Activated CD8-positive, alpha-beta memory T cell treated with anti-CD3 and anti-CD28 coated beads for 4 hours (primary cell): ENCODE data around the gene LPP.

Source experiments
- DNase-seq, 2 donors: peaks; one replicate each; pipeline ENCODE4 v3.0.0-alpha.2; 2020; ENCODE audit warnings: low read depth in 2 of 2

LPP gene

DNA sequence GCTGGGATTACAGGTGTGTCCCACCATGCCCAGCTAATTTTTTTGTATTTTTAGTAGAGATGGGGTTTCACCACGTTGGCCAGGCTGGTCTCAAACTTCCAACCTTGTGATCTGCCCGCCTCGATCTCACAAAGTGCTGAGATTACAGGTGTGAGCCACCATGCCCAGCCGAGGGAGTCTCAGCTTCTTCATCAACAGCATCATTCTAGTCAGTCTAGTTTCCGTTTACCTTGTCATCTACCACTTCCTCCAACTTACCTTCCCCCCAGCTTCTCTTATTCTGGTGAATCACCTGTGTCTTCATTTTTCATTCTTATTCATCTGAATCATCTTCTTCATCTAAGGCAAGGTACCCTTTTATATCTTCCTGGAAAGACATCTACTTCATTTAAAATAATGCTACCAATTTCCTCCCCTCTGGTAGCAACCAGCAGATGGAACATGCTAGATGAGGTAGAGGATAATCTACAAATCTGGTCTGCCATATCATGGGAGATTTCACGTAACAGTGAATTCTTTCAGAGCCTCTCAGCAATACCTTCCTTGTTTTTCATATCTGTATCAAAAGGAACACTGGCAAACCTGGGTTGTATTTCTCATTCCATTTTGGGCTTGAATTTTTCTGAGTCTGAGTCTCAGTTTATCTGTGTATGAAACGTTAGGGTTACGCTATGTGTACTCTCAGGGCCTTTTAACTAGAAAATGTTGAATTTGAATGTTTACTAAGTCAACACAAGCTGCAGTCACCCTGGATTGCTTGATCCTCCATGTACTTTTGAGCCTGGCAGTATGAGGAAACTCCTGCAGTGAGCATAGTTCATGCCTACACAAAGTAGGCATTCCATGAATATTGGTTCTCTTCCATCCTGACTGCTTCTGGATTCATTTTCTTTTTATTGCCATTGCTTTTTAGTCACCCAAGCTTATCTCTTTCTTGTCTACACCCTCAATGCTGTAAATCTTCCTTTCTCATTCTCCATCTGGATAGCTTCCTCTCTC lies 16.8 kb downstream of the LPP start:
- peak in 1 of 2 donors; percentile 41 for DNase-seq

DNA sequence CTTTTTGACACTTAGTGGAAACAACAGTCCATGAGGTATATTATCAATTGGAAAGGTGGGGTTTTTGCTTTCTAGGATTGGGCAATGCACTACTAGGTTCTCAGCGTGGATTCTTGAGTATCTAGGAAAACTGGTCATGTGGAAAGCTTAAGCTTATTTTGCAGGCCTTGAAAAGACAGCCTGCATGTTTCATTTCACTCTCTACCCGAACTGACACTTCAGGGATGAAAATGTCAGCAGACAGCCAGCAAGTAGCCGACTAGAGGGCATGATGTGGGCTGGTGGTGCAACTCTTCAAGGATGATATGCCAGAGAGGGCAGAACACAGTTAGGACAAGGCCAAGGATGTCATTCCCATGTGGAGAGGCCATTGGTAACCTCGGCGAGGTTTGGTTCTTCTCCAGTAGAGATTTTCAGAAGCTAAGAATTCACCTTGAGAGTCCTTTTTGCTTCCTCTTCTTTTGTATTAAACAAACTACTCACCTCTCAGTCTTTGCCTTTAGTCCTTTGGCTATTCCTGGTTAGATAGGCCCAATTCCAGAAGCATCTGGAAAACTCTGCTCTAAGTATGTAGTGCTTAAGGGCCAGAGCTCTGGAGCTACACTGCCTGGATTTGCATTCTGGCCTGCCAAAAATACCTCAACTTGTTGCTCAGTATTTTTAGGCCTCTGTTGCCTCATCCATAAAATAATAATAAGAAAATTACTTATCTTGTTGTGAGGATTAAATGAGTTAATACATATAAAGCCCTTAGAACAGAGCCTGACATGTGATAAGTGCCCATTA lies 17.9 kb downstream of the LPP start:
- no peak for DNase-seq

- no peak for DNase-seq
Measured at GRCh38 chr3:188174317-188175044, 20.5 kb downstream of the LPP start.

- no peak for DNase-seq
Measured at GRCh38 chr3:188176476-188176875, 22.5 kb downstream of the LPP start.

DNA sequence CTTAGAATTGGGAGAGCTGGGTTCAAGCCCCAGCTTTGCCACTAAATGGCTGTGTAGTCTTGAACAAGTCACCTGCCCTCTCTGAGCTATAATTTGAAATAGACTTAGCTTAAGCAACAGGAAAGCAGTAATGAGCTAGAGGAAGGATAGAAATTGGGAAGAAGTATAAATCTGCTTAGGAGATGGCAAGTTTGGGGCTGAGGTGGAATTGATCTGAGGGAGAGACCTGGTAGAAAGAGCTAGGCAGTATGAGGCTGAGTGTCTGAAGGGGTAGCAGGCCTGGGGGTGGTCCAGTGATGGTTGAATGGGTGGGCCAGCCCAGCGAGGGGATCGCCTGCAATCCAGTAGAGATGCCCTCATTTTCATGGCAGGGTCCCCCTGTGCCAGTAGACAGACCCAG lies 22.9 kb downstream of the LPP start:
- DNase-seq = no peak

DNA sequence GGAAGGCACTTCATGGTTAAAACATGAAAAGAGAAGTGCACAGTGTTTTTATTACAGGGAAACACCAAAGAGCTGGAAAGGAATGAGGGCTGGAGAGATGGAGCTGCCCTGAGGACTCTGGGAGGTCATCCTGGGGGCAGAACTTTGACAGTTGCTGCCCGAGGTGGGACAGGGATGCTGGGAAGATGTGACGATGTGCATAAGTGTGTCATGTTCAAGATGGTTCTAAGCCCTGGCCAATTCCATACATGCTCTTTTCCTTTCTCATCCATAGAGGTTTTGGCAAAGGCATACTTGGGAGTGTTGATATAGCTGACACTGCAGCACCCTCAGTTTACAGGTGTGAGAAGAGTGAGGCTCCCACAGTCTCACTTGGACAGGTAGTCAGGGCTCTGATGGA lies 23.8 kb downstream of the LPP start:
- no peak for DNase-seq

GRCh38 chr3:188178293-188178936 lies 24.5 kb downstream of the LPP start:
- DNase-seq = no peak

DNA sequence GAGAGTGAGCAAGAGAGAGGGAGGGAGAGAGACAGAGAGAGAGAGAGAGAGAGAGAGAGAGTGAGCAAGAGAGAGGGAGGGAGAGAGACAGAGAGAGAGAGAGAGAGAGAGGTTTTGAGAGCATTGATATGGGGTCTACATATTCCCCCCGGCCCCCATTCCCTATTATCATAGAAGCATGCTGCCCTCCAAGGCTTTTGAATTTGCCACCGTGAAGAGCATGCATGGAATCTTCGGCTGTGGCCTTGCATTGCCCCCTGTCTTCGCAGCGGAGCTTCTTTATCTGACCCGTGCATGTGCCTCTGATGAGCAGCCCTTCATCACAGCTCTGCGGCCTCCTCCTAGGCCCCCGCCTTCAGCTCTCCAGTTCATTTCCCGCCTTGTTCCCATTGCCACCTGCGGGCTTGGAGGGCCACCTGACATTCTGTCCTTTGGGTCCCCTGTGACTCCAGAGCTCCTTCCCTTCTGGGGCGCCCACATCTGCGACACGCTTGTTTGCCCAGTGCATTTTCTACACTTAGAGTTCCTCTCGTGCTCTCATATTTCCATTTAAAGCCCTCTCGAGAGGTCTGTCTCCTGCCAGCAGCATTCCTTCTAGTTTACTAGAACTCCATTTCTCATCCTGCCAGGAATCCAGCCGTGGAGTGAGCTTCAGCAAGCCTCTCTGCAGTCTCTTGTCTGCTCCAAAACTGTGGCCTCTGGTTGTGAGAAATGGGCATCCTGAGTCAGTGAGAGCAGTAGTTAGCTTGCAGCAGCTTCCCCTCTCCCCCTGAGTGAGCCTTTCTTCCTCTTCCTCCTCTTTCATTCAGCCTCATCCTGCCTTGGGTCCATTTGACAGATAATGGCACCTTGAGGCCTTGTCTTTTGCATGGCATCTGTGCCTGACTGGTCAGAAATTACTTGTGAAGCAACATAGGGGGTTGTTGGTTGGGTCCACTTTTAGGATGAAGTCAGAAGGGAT lies 25.3 kb downstream of the LPP start:
- no peak for DNase-seq

DNA sequence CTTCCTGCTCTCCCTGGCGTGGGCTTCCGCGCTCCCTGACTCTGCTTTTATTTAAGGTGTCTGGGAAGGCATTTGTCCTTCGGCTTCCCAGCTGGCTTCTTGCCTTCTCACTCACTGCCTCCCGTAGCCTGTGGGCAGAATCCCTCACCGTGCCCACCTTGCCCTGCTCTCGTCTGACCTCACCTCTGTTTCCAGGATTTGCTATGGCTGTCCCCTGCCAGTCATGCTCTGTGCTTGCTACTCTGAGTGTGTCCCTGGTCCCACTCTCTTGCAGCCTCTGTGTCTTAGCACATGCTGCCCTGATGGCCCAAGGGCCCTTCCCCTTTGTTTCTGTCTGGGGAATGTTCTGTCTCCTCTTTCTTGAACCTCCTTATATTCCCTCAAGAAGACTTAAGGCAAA lies 26.2 kb downstream of the LPP start:
- no peak for DNase-seq

- DNase-seq = no peak
Measured at GRCh38 chr3:188183452-188183851, 29.5 kb downstream of the LPP start.

- DNase-seq = no peak
Measured at GRCh38 chr3:188184160-188184559, 30.2 kb downstream of the LPP start.

DNA sequence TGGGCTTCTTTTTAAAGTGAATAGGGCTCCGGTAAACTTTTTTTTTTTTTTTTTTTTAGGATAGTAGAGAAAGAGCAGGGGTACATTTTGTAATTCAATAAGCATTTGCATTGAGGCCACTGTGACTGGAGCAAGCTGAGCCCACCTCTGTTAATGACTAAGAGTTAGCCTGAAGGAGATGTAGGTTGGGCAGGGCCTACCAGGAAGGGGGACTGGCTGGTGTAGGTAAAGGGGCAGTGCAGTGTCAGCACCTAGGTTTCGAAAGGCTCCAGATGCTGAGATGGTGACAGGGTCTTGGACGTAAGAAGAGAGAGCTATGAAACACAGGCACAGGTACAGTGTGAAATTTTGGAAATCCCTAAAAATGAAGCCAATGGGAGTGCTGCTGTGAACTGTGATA lies 30.7 kb downstream of the LPP start:
- no peak for DNase-seq

DNA sequence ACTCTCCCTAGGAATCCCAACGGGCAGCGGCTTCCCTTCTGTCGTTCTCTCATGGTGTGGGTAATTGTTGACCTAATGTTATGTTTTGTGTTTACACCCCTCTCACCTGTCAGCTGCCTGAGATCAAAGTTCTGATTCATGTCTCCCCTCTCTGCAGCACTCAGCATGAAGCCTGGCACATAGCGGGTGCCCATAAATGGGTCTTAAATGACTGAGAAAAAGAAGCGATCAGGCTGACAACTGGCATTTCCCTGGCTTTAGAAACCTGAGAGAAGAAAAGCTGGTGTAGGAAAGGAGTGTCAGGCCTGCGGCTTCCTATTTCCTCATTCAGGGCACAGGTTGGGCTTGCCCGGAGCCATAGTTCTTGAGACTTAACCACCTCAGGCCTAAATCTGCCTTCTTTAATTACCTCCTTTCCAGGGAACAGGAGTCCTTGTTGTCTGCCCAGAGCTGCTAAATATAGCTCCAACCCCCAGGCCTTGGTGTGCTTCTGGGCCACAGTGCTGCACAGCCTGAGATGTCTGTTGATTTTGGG lies 31.8 kb downstream of the LPP start:
- DNase-seq = no peak

GRCh38 chr3:188187053-188187452 lies 33.1 kb downstream of the LPP start:
- DNase-seq = no peak

GRCh38 chr3:188188911-188189310 lies 35.0 kb downstream of the LPP start:
- no peak for DNase-seq

DNA sequence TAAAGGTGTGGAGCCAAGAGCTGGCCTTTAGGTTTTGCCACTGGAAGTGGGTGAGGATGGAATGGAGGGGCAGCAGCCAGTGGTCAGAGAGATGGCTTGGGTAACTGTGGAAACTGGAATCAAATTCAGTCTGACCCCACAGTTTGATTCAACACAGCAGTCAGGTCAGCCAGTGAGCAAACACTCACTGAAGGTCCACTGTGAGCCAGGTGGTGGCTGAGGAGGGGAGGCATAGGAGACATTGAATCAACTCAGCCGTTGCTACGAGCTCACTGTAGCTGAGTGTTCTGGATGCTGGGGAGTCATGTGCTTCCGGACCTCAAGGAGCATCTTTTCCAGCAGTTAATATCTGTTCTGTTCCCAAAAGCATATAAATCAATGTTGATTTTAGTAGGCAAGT lies 37.5 kb downstream of the LPP start:
- no peak for DNase-seq

DNA sequence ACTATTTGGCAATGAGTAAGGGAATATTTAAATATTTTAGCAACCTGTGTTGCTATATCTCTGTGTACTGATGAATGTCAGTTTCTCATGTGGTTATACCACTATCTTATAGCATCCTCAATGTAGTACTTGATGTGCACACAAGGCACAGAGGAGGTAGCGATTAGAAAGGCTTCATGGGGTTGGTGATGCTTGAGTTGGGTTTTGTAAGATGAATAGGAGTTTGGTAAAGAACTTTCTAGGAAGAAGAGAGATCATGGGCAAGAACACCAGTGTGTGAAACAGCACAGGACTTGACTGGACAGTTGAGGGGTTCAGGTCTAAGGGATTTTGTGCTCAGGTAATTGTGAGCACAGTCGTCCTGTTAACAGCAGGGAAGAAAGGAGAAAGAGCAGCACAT lies 38.1 kb downstream of the LPP start:
- DNase-seq = no peak

- DNase-seq = no peak
Measured at GRCh38 chr3:188194332-188194731, 40.4 kb downstream of the LPP start.

DNA sequence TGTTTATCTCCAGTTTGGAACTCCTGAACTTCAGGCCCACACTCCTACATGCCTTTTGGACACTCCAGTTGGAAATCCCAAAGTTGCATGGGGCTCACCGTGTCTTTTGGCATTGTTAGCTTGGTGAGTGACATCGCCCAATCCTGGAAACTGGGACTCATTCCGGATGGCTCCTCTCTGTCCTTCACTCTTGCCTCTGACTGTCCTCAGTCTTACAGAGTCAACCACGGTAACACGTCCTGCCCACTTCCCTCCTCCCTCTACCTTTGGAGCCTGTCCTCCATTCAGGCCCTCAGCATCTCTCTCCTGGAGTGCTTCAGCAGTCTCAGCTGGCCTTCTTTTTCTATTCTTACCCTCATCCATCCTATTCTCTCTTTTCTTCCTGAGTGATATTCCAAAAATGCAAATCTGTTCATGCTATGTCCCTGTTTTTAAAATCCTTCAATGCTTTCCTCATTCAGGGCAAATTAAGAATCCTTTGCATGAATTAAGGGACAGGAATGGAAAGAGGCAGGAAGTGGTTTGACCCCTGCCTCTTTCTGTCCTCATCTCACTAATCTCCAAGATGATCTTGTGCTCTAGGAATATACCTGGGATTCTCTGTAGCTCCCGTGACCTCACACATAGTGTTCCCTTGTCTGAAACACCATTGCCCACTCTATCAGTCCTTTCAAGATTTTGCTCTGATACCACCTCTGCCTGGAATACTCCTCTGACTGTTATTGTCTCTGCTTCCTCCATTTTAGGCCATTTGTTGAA lies 42.5 kb downstream of the LPP start:
- no peak for DNase-seq
